Measurements from ENCODE around the gene PCCB.
"Not testable (repeated sequence)": the region's sequence is repeated elsewhere in the genome, so short reads cannot be mapped to it uniquely, and the experiment has no call there.

Gene PCCB

GRCh38 chr3:136262559-136262958 lies 12.4 kb downstream of the PCCB start:
- DNase-seq (ENCODE audit: low read depth): no peak

GRCh38 chr3:136263251-136263650 lies 13.1 kb downstream of the PCCB start:
- no peak for DNase-seq (ENCODE audit: low read depth)

GRCh38 chr3:136266468-136267125 lies 16.5 kb downstream of the PCCB start:
- DNase-seq (ENCODE audit: low read depth): peak; percentile 9

GRCh38 chr3:136267235-136267634 lies 17.1 kb downstream of the PCCB start:
- DNase-seq (ENCODE audit: low read depth): no peak

- DNase-seq (ENCODE audit: low read depth): no peak
These were observed 20.0 kb downstream of the PCCB start for GRCh38 chr3:136270179-136270578.

- DNase-seq (ENCODE audit: low read depth): not testable (repeated sequence)
These were observed 21.5 kb downstream of the PCCB start for GRCh38 chr3:136271626-136272025.

- no peak for DNase-seq (ENCODE audit: low read depth)
These were observed 26.1 kb downstream of the PCCB start for GRCh38 chr3:136276049-136276755.

GRCh38 chr3:136277115-136277514 lies 27.0 kb downstream of the PCCB start:
- no peak for DNase-seq (ENCODE audit: low read depth)

GRCh38 chr3:136277634-136278033 lies 27.5 kb downstream of the PCCB start:
- DNase-seq (ENCODE audit: low read depth): no peak

- DNase-seq (ENCODE audit: low read depth): no peak
These were observed 29.0 kb downstream of the PCCB start for GRCh38 chr3:136279092-136279491.

- DNase-seq (ENCODE audit: low read depth): no peak
These were observed 30.8 kb downstream of the PCCB start for GRCh38 chr3:136280961-136281360.

GRCh38 chr3:136281966-136282520 lies 31.9 kb downstream of the PCCB start:
- DNase-seq (ENCODE audit: low read depth): no peak

GRCh38 chr3:136283627-136284026 lies 33.5 kb downstream of the PCCB start:
- no peak for DNase-seq (ENCODE audit: low read depth)

GRCh38 chr3:136291302-136291701 lies 41.2 kb downstream of the PCCB start:
- DNase-seq (ENCODE audit: low read depth): no peak

- DNase-seq (ENCODE audit: low read depth): no peak
These were observed 42.4 kb downstream of the PCCB start for GRCh38 chr3:136292500-136292899.

GRCh38 chr3:136293279-136293678 lies 43.1 kb downstream of the PCCB start:
- DNase-seq (ENCODE audit: low read depth): no peak

GRCh38 chr3:136294176-136294575 lies 44.0 kb downstream of the PCCB start:
- DNase-seq (ENCODE audit: low read depth): no peak

- no peak for DNase-seq (ENCODE audit: low read depth)
These were observed 46.8 kb downstream of the PCCB start for GRCh38 chr3:136296960-136297359.

- no peak for DNase-seq (ENCODE audit: low read depth)
These were observed 47.7 kb downstream of the PCCB start for GRCh38 chr3:136297826-136298225.

GRCh38 chr3:136300444-136300843 lies 50.3 kb downstream of the PCCB start:
- no peak for DNase-seq (ENCODE audit: low read depth)

- DNase-seq (ENCODE audit: low read depth): peak; percentile 38
These were observed 55.7 kb downstream of the PCCB start for GRCh38 chr3:136305879-136306278.

GRCh38 chr3:136311261-136311660 lies 61.1 kb downstream of the PCCB start:
- DNase-seq (ENCODE audit: low read depth): no peak

GRCh38 chr3:136311968-136312367 lies 61.8 kb downstream of the PCCB start:
- no peak for DNase-seq (ENCODE audit: low read depth)

- DNase-seq (ENCODE audit: low read depth): no peak
These were observed 76.2 kb downstream of the PCCB start for GRCh38 chr3:136326316-136326715.

Data from fibroblast of gingiva (primary cell).